ENCODE results near the gene FAM169A.
"Not testable (repeated sequence)": the region's sequence is repeated elsewhere in the genome, so short reads cannot be mapped to it uniquely, and the experiment has no call there.

FAM169A gene

DNA sequence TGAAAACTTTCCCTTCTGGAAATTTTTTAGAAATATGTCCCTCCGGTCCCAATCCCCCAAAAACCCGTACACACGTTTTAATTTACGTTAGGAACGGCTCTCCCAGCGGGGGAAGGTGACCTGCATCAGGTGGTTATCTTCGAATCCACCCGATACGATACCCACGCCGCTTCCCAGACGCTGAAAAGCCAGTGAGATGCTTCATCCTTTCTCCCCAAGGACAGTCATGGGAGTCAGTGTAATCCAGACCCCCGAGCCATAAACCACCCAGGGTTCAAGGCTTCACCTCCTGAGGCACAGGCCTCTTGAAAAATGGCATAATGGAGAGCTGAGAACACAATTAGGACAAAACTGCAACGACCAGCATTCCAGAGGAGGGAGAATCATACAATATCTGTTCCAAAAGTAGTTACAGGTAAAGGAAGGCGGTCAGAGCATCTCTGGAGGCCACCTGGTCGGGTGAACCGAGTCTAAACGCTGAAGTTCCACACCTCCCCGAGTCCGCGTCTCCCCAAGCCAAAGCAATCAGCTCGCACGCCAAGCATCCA, 857 bp downstream of the FAM169A start:
- TF ChIP-seq, protein P1, sequence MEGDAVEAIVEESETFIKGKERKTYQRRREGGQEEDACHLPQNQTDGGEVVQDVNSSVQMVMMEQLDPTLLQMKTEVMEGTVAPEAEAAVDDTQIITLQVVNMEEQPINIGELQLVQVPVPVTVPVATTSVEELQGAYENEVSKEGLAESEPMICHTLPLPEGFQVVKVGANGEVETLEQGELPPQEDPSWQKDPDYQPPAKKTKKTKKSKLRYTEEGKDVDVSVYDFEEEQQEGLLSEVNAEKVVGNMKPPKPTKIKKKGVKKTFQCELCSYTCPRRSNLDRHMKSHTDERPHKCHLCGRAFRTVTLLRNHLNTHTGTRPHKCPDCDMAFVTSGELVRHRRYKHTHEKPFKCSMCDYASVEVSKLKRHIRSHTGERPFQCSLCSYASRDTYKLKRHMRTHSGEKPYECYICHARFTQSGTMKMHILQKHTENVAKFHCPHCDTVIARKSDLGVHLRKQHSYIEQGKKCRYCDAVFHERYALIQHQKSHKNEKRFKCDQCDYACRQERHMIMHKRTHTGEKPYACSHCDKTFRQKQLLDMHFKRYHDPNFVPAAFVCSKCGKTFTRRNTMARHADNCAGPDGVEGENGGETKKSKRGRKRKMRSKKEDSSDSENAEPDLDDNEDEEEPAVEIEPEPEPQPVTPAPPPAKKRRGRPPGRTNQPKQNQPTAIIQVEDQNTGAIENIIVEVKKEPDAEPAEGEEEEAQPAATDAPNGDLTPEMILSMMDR (IDR thresholded peaks at IDR 0.05; ENCODE audit: insufficient read depth, low read length, missing control alignments), result no peak
- ChIA-PET CTCF (no interaction called here), POLR2A (no interaction called here)
- DNase-seq (ENCODE audit: low read depth, low spot score), result no peak
- H3K4me3 ChIP-seq (ENCODE audit: low read depth, low read length), result peak overlapping the region; percentile 55

DNA sequence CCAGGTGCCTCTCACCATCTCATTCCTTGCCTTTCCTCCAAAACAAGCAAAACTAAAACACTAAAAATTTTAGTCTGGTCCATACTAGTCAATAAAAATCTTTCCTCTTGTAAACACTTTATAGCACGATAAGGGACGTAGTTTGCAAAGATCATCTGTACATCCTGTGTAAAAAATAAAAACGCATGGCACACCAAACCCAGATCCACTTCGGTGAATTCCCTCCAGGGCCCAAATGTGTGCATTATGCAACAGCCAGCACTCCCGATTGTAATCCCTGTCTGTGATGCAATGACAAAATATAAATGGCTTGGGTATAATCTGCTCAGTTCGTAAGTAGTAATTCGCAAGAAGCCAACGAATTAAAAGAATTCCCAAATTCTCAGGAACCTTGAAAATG, 1.4 kb downstream of the FAM169A start:
- no peak for DNase-seq (ENCODE audit: low read depth, low spot score)
- POLR2A ChIA-PET, result no interaction called here
- CTCF ChIA-PET, result no interaction called here
- H3K4me3 ChIP-seq (ENCODE audit: low read depth, low read length), result no peak overlapping the region
- TF ChIP-seq, protein P1 (IDR thresholded peaks at IDR 0.05; ENCODE audit: insufficient read depth, low read length, missing control alignments), result no peak

DNA sequence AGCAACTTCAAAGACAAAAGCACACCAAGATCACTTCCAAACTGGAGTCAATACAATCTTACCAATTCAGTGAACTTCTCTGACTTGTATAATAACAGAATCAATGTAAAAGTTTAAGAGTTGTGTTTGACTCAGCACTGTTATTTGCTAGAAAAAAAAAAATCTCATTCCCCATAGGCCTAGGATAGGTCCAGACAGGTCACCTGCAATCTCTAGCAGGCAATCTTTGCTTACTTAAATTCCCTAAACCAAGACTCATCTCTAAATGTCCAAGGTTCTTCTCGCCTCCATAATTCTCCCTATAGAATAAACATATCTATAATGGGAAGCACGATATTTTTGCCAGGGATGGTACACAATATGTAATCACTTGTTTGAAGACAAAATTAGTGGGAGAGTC, 2.5 kb downstream of the FAM169A start:
- TF ChIP-seq, protein P1 (IDR thresholded peaks at IDR 0.05; ENCODE audit: insufficient read depth, low read length, missing control alignments), result no peak
- CTCF ChIA-PET, result interaction anchor here (0.9 kb wide), 1 partner anchor 9 kb away, joined by 4 read pairs; no protein-coding TSS in a partner anchor
- POLR2A ChIA-PET, result no interaction called here
- H3K4me3 ChIP-seq (ENCODE audit: low read depth, low read length), result no peak overlapping the region
- no peak for DNase-seq (ENCODE audit: low read depth, low spot score)

DNA sequence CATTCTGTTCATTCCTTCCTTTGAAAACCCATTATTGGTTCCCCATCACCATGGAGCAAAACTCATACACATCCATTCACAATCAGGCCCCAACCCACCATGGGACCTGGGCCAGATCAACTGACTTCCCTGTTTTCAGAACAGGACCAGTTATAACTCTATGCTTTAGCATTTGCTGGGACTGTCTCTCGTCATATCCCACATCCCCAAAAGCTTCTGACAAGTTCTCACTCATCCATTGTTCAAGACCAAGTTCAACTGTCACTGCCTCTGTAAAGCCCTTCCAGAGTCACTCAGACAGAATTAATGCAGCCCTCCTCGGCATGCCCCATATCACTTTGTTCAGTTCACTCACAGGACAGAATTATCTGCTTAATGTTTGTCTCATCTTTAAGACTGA, 4.0 kb downstream of the FAM169A start:
- no peak for DNase-seq (ENCODE audit: low read depth, low spot score)
- no peak overlapping the region for H3K4me3 ChIP-seq (ENCODE audit: low read depth, low read length)
- CTCF ChIA-PET, result no interaction called here
- POLR2A ChIA-PET, result no interaction called here
- TF ChIP-seq, protein P1 (IDR thresholded peaks at IDR 0.05; ENCODE audit: insufficient read depth, low read length, missing control alignments), result no peak

DNA sequence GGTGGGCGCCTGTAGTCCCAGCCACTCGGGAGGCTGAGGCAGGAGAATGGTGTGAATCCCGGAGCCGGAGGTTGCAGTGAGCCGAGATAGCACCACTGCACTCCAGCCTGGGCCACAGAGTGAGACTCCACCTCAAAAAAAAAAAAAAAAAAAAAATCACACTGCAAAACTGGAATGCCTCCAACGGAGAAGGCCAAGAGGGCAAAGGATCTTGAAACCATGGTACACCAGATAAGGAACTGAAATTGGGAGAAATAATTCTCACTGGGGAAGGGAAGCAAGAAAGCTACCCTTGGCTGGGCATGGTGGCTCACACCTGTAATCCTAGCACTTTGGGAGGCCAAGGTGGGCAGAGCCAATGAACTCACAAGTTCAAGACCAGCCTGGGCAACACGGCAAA, 9.2 kb downstream of the FAM169A start:
- H3K4me3 ChIP-seq (ENCODE audit: low read depth, low read length); CTCF ChIA-PET; POLR2A ChIA-PET; DNase-seq (ENCODE audit: low read depth, low spot score): not testable (repeated sequence)

DNA sequence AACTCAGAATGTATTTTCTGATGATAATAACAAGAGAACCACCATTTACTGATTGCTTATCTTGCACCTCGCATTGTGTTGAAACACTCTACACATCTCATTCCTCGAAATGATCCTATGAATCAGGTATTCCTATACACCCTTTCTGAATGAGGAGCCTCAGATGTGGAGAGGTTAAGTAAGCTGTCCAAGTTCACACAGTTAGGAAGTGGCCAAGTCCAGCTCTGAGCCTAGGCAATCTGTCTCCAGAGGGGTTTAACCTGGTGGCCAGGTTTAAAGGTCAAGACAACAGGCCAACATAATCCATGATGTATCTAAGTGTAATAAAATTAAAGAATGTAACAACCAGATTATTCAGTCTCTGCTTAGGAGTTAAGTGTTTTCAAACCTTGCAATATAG, 12.9 kb downstream of the FAM169A start:
- POLR2A ChIA-PET, result no interaction called here
- TF ChIP-seq, protein P1 (IDR thresholded peaks at IDR 0.05; ENCODE audit: insufficient read depth, low read length, missing control alignments), result no peak
- CTCF ChIA-PET, result no interaction called here
- H3K4me3 ChIP-seq (ENCODE audit: low read depth, low read length), result no peak overlapping the region
- DNase-seq (ENCODE audit: low read depth, low spot score), result no peak

DNA sequence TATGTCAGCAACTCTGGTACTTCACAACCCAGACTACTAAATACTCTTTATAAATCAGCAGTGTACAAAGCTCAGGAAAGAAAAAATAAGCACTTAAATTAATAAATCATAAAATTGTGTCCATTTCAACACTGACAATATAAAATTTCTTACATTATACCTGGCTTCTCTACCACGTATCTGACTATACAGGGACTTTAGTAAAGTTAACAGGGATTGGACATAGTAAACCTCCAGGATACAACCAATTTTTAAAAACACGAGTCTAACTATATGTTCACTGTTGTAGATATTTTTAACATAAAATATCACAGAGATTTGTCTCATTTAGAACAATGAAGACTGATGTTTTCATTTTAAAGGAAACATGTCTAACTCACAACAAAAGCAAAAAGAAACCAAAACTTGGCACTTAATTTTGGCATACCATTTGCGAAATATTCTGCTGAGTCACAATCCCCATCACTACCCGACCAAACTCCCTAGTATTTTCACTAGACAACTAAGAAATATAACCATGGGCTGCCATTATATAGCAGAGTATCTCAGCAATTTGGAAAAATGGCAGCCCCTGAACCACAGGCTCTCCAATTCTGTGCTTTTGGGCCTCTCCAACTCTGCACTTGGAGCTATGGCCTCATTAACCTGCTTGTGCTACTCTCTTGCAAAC, 14.4 kb downstream of the FAM169A start:
- no peak overlapping the region for H3K4me3 ChIP-seq (ENCODE audit: low read depth, low read length)
- TF ChIP-seq, protein P1 (IDR thresholded peaks at IDR 0.05; ENCODE audit: insufficient read depth, low read length, missing control alignments), result no peak
- ChIA-PET POLR2A (no interaction called here), CTCF (no interaction called here)
- no peak for DNase-seq (ENCODE audit: low read depth, low spot score)
